ENCODE results near the gene LPAR2.

- TF ChIP-seq EZH2phosphoT487 (IDR thresholded peaks at IDR 0.05; ENCODE audit: unreplicated experiment): no peak
- TF ChIP-seq, protein P1, sequence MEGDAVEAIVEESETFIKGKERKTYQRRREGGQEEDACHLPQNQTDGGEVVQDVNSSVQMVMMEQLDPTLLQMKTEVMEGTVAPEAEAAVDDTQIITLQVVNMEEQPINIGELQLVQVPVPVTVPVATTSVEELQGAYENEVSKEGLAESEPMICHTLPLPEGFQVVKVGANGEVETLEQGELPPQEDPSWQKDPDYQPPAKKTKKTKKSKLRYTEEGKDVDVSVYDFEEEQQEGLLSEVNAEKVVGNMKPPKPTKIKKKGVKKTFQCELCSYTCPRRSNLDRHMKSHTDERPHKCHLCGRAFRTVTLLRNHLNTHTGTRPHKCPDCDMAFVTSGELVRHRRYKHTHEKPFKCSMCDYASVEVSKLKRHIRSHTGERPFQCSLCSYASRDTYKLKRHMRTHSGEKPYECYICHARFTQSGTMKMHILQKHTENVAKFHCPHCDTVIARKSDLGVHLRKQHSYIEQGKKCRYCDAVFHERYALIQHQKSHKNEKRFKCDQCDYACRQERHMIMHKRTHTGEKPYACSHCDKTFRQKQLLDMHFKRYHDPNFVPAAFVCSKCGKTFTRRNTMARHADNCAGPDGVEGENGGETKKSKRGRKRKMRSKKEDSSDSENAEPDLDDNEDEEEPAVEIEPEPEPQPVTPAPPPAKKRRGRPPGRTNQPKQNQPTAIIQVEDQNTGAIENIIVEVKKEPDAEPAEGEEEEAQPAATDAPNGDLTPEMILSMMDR (conservative IDR thresholded peaks at IDR 0.05; ENCODE audit: low read depth in 2 of 2): peak in 1 of 2 experiments; percentile 64; a peak in 3 of 4 replicates
- peak; percentile 50; the same call in 1 of the 2 replicates for TF ChIP-seq POLR2AphosphoS5 (IDR thresholded peaks at IDR 0.05; ENCODE audit: low read depth)
- no peak for TF ChIP-seq EZH2 (IDR thresholded peaks at IDR 0.05; ENCODE audit: low read depth, unreplicated experiment)
- TF ChIP-seq, protein P2, sequence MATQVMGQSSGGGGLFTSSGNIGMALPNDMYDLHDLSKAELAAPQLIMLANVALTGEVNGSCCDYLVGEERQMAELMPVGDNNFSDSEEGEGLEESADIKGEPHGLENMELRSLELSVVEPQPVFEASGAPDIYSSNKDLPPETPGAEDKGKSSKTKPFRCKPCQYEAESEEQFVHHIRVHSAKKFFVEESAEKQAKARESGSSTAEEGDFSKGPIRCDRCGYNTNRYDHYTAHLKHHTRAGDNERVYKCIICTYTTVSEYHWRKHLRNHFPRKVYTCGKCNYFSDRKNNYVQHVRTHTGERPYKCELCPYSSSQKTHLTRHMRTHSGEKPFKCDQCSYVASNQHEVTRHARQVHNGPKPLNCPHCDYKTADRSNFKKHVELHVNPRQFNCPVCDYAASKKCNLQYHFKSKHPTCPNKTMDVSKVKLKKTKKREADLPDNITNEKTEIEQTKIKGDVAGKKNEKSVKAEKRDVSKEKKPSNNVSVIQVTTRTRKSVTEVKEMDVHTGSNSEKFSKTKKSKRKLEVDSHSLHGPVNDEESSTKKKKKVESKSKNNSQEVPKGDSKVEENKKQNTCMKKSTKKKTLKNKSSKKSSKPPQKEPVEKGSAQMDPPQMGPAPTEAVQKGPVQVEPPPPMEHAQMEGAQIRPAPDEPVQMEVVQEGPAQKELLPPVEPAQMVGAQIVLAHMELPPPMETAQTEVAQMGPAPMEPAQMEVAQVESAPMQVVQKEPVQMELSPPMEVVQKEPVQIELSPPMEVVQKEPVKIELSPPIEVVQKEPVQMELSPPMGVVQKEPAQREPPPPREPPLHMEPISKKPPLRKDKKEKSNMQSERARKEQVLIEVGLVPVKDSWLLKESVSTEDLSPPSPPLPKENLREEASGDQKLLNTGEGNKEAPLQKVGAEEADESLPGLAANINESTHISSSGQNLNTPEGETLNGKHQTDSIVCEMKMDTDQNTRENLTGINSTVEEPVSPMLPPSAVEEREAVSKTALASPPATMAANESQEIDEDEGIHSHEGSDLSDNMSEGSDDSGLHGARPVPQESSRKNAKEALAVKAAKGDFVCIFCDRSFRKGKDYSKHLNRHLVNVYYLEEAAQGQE (IDR thresholded peaks at IDR 0.05; ENCODE audit: unreplicated experiment): no peak
- no peak for TF ChIP-seq JUNB (IDR thresholded peaks at IDR 0.05; ENCODE audit: unreplicated experiment)
- TF ChIP-seq, protein P3, sequence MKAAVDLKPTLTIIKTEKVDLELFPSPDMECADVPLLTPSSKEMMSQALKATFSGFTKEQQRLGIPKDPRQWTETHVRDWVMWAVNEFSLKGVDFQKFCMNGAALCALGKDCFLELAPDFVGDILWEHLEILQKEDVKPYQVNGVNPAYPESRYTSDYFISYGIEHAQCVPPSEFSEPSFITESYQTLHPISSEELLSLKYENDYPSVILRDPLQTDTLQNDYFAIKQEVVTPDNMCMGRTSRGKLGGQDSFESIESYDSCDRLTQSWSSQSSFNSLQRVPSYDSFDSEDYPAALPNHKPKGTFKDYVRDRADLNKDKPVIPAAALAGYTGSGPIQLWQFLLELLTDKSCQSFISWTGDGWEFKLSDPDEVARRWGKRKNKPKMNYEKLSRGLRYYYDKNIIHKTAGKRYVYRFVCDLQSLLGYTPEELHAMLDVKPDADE (IDR thresholded peaks at IDR 0.05): no peak
Measured at GRCh38 chr19:19637523-19638251, 9.7 kb upstream of the LPAR2 start.

All from GM23338 (cell line).